HepG2 (cell line): Measurements from ENCODE around the gene KAT7. TPM values are rescaled to one million over a fixed set of nuclear protein-coding genes. Genes with fewer than 3 reads are reported as not detected.

Experiments
- ATAC-seq: fragments of 200-7000 bp; cut with Tn5 transposase; 3 replicates; pipeline ENCODE4 v1.9.1; 2020; ENCODE audit warnings: mild to moderate bottlenecking, moderate library complexity
- BruUV-seq: library from RNA; stranded (reverse); fragments of 400-500 nt; replicated peaks from 2 replicates; lab custom pipeline; 2021; lab: Mats Ljungman, UMichigan
- CTCF ChIA-PET: fragments of 300-600 bp; formaldehyde crosslinking; extraction: SDS; loops from one replicate; lab custom pipeline; 2021; ENCODE audit warnings: low total read pairs, inconsistent platforms, low intra/inter-chr PET ratio; lab: Yijun Ruan, JAX
- POLR2A ChIA-PET: fragments of 350-600 bp; sonication (Branson Sonifier 250); formaldehyde crosslinking; loops from one replicate; lab custom pipeline; 2020; ENCODE audit warnings: antibody characterized with exemption, inconsistent platforms; lab: Yijun Ruan, JAX
- DNase-seq: peaks from one replicate; pipeline ENCODE4 v3.0.0-alpha.2; 2015; ENCODE audit warnings: low spot score
- FAIRE-seq: peaks from 3 replicates; lab custom pipeline; 2011; peaks lifted over from hg19 to GRCh38; lab: Jason Lieb, UNC
- H2AFZ ChIP-seq: one replicate; pipeline ENCODE4 v1.6.1; 2011; ENCODE audit warnings: low read length, inconsistent platforms
- H3K27ac ChIP-seq: fragments of 300-600 bp; 3 replicates; pipeline ENCODE4 v1.8.0; 2011; ENCODE audit warnings: mixed run types, mild to moderate bottlenecking, mixed read lengths, low read length, inconsistent platforms; ENCODE audit not compliant: insufficient read depth; ENCODE audit errors: extremely low read length
- H3K27me3 ChIP-seq, 2 experiments: fragments of 200-600 bp in 1 of 2; 2 replicates in 1 of 2; 3 replicates in 1 of 2; pipeline versions ENCODE4 v1.6.0 to v1.8.0; 2011; ENCODE audit warnings: low read length in 2 of 2, mild to moderate bottlenecking in 2 of 2, moderate library complexity in 2 of 2, inconsistent platforms in 1 of 2; ENCODE audit not compliant: insufficient read depth in 2 of 2, control insufficient read depth in 1 of 2
- H3K36me3 ChIP-seq, 2 experiments: fragments of 200-600 bp in 1 of 2; replicated peaks in 1 of 2; 2 replicates in 1 of 2; 3 replicates in 1 of 2; pipeline versions ENCODE4 v1.5.1 to v1.8.0; 2011; ENCODE audit warnings: low read length in 2 of 2, inconsistent platforms in 1 of 2; ENCODE audit not compliant: insufficient read depth in 2 of 2, control insufficient read depth in 1 of 2
- H3K4me1 ChIP-seq: 2 replicates; pipeline ENCODE4 v1.5.1; 2012; ENCODE audit warnings: low read length, inconsistent platforms; ENCODE audit not compliant: insufficient read depth
- H3K4me2 ChIP-seq: 2 replicates; pipeline ENCODE4 v1.6.0; 2011; ENCODE audit warnings: low read depth, low read length, inconsistent platforms
- H3K4me3 ChIP-seq, 3 experiments: fragments of 200-600 bp in 1 of 3; sonication (generic), shearing (Covaris generic) in 1 of 3; replicated peaks in 1 of 3; 2 replicates each; pipeline ENCODE4 v1.5.1; 2011 to 2016; ENCODE audit warnings: low read length in 3 of 3, inconsistent platforms in 2 of 3, low read depth in 2 of 3, mild to moderate bottlenecking in 2 of 3, control low read depth in 1 of 3, mixed read lengths in 1 of 3; ENCODE audit not compliant: insufficient read depth in 1 of 3
- H3K79me2 ChIP-seq: one replicate; pipeline ENCODE4 v1.6.1; 2011; ENCODE audit warnings: low read length, inconsistent platforms; ENCODE audit not compliant: insufficient read depth
- H3K9ac ChIP-seq: 2 replicates; pipeline ENCODE4 v1.6.0; 2011; ENCODE audit warnings: mild to moderate bottlenecking, low read depth, low read length, inconsistent platforms; ENCODE audit not compliant: insufficient read depth
- H3K9me3 ChIP-seq: 2 replicates; pipeline ENCODE4 v1.5.1; 2012; ENCODE audit warnings: mild to moderate bottlenecking, low read length
- H4K20me1 ChIP-seq: 2 replicates; pipeline ENCODE4 v1.6.0; 2011; ENCODE audit warnings: inconsistent platforms, mild to moderate bottlenecking, low read length, moderate library complexity; ENCODE audit not compliant: insufficient read depth
- ADNP ChIP-seq: sonication (generic); formaldehyde crosslinking; IDR thresholded peaks from 2 replicates; pipeline ENCODE4 v1.4.0; 2020; ENCODE audit warnings: missing genetic modification reagents
- ATM ChIP-seq: fragments of 450-650 bp; IDR thresholded peaks from 2 replicates; pipeline ENCODE4 v1.7.1; 2017; ENCODE audit warnings: mild to moderate bottlenecking, borderline replicate concordance
- DMAP1 ChIP-seq: IDR thresholded peaks from 2 replicates; pipeline ENCODE4 v1.6.1; 2016
- GABPB1 ChIP-seq: IDR thresholded peaks from 2 replicates; pipeline ENCODE4 v1.6.1; 2016; ENCODE audit warnings: mild to moderate bottlenecking, missing genetic modification reagents, moderate library complexity, missing compliant biosample characterization
- GMEB2 ChIP-seq: IDR thresholded peaks from 2 replicates; pipeline ENCODE4 v1.6.1; 2016; ENCODE audit warnings: missing biosample characterization, missing genetic modification reagents, low read depth
- GPN1 ChIP-seq: sonication (generic); formaldehyde crosslinking; IDR thresholded peaks from 2 replicates; pipeline ENCODE4 v1.5.1; 2020; ENCODE audit warnings: missing genetic modification reagents, borderline replicate concordance
- MZF1 ChIP-seq: sonication (generic); formaldehyde crosslinking; IDR thresholded peaks from 2 replicates; pipeline ENCODE4 v1.8.1; 2023; ENCODE audit warnings: mild to moderate bottlenecking, missing genetic modification reagents, borderline replicate concordance
- NR2F6 ChIP-seq, 2 experiments: IDR thresholded peaks; 2 replicates each; pipeline ENCODE4 v1.6.1; 2016; ENCODE audit warnings: antibody characterized with exemption in 1 of 2, mild to moderate bottlenecking in 1 of 2
- PAF1 ChIP-seq: IDR thresholded peaks from 2 replicates; pipeline ENCODE4 v1.6.1; 2016; ENCODE audit warnings: missing genetic modification reagents, missing compliant biosample characterization
- RAD51 ChIP-seq: fragments of 450-650 bp; IDR thresholded peaks from 2 replicates; pipeline ENCODE4 v1.6.1; 2016; ENCODE audit warnings: borderline replicate concordance
- SNAPC2 ChIP-seq: sonication (generic); formaldehyde crosslinking; IDR thresholded peaks from 2 replicates; pipeline ENCODE4 v1.8.1; 2022; ENCODE audit warnings: mild to moderate bottlenecking, missing genetic modification reagents
- ZBTB1 ChIP-seq: sonication (generic); formaldehyde crosslinking; IDR thresholded peaks from 2 replicates; pipeline ENCODE4 v1.4.0; 2020; ENCODE audit warnings: missing genetic modification reagents, borderline replicate concordance
- ZNF318 ChIP-seq: sonication (generic); formaldehyde crosslinking; IDR thresholded peaks from 2 replicates; pipeline ENCODE4 v1.4.0; 2020; ENCODE audit warnings: mild to moderate bottlenecking, missing genetic modification reagents
- ZSCAN22 ChIP-seq: sonication (generic); formaldehyde crosslinking; IDR thresholded peaks from 2 replicates; pipeline ENCODE4 v1.4.0; 2020; ENCODE audit warnings: mild to moderate bottlenecking, missing genetic modification reagents
- WGBS: methylation state at CpG from one replicate; pipeline ENCODE4 v1.1.6; 2017; ENCODE audit warnings: low lambda C conversion rate; 5-methylcytosine and 5-hydroxymethylcytosine counted together
- in situ Hi-C: cut with HindIII; loops from 2 replicates; pipeline ENCODE4 v1.10.0; 2017; ENCODE audit warnings: low pct_unique_long_range_greater_than_20kb; ENCODE audit not compliant: extremely low pct_ligation_motif_present
- intact Hi-C: fragments of 100-400 bp; cut with micrococcal nuclease; formaldehyde crosslinking; loops from one replicate; pipeline ENCODE4 v1.10.0; 2022; ENCODE audit not compliant: unreplicated experiment
- polyA plus RNA-seq, 8 experiments: library from polyadenylated mRNA; depleted of rRNA in 3 of 8; stranded (reverse) in 7 of 8; unstranded in 1 of 8; fragments of >200 nt; fragmentation: Illumina TruSeq in 4 of 8; extraction: Trizol in 4 of 8; gene quantifications; 2 replicates each; pipeline versions ENCODE4 v1.2.1 to v1.2.3, GENCODE V29; 2011 to 2016; ENCODE audit warnings: low read depth in 4 of 8, missing spikeins in 1 of 8, mixed read lengths in 1 of 8; ENCODE audit not compliant: insufficient read depth in 1 of 8
- total RNA-seq, 5 experiments: library from RNA; depleted of rRNA; stranded (reverse); fragments of >200 nt; fragmentation: Illumina TruSeq; extraction: Trizol; gene quantifications; 2 replicates each; pipeline ENCODE4 v1.2.3, GENCODE V29; 2016; ENCODE audit warnings: low read depth in 1 of 5
- TF ChIP-seq, protein P1 (sequence below): sonication (generic); formaldehyde crosslinking; IDR thresholded peaks from 2 replicates; pipeline ENCODE4 v1.4.0; 2020; ENCODE audit warnings: mild to moderate bottlenecking, missing genetic modification reagents, borderline replicate concordance

Gene KAT7
- total and polyA plus RNA-seq, 2 of the 13 experiments (the other 11 are each of a cell fraction or from before 2014, with no cell fraction given): 21.2 to 39.2 TPM

DNA sequence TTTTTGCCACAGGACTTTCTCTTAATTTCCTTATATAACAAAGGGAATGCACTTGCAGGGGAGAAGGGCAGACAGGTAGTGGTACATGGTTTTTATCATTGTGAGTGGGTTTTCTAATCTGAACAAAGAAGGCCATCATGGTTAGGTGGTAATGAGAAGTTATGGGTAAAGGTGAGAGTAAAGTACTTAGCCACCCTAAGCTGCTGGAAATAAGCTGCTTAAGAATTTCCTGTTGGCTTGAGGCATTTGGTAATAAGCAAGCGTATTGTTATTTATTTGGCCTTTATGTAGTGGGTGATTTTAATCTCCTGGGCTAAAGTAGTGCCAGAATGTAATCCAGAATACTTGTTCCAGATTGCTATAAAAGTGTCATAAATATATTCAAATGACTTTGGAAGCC is 32.3 kb downstream of the KAT7 start:
- H3K4me1 ChIP-seq: no peaks in the 10 kb centered on the region
- TF ChIP-seq SNAPC2 (CRISPR knock-in tag) (no peak), ATM (no peak), GMEB2 (CRISPR knock-in tag) (no peak), ZNF318 (CRISPR knock-in tag) (no peak), ZBTB1 (CRISPR knock-in tag) (no peak), NR2F6 (IDR thresholded peaks at IDR 0.05) (no peak), NR2F6 (CRISPR knock-in tag; IDR thresholded peaks at IDR 0.05) (no peak), DMAP1 (CRISPR knock-in tag) (no peak), PAF1 (CRISPR knock-in tag) (no peak), MZF1 (CRISPR knock-in tag) (no peak), GPN1 (CRISPR knock-in tag) (no peak), ZSCAN22 (CRISPR knock-in tag) (no peak), RAD51 (no peak), GABPB1 (CRISPR knock-in tag) (no peak), ADNP (CRISPR knock-in tag) (no peak)
- TF ChIP-seq, protein P1, sequence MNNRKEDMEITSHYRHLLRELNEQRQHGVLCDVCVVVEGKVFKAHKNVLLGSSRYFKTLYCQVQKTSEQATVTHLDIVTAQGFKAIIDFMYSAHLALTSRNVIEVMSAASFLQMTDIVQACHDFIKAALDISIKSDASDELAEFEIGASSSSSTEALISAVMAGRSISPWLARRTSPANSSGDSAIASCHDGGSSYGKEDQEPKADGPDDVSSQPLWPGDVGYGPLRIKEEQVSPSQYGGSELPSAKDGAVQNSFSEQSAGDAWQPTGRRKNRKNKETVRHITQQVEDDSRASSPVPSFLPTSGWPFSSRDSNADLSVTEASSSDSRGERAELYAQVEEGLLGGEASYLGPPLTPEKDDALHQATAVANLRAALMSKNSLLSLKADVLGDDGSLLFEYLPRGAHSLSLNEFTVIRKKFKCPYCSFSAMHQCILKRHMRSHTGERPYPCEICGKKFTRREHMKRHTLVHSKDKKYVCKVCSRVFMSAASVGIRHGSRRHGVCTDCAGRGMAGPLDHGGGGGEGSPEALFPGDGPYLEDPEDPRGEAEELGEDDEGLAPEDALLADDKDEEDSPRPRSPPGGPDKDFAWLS: no peak
- TF ChIP-seq, all 625 proteins: peak for 0
- Histone ChIP-seq H3K27ac (no peak overlapping the region), H3K27me3 (no peaks in the 10 kb centered on the region), H3K79me2 (no peaks in the 10 kb centered on the region), H3K36me3 (peaks cover 43 to 89% of the 10 kb centered on the region in 2 experiments), H4K20me1 (no peaks in the 10 kb centered on the region), H3K4me2 (no peak overlapping the region), H3K9ac (no peak overlapping the region), H3K9me3 (no peaks in the 10 kb centered on the region), H3K4me3 (no peak overlapping the region), H2AFZ (no peak overlapping the region)
- no peak for FAIRE-seq
- in situ Hi-C loops: no loop called here
- CTCF ChIA-PET: no interaction called here
- no peak for DNase-seq
- no peak for ATAC-seq
- WGBS: 96% methylated on average over 1 of the region's 1 CpG
- intact Hi-C loops: no loop called here
- POLR2A ChIA-PET: interaction anchor here (1.1 kb wide), 1 partner anchor 32 kb away, joined by 3 read pairs; the partner anchor contains the start of gene KAT7
- no TSS peak for BruUV-seq
